GM18526 (cell line): ENCODE results near the gene KIF26A.

Experiments
- POLR2A ChIP-seq: IDR thresholded peaks from 3 replicates; pipeline ENCODE4 v1.6.1; 2011; ENCODE audit not compliant: insufficient read length; ENCODE audit errors: extremely low read depth

KIF26A gene

GRCh38 chr14:104106471-104106991, 31.9 kb upstream of the KIF26A start:
- TF ChIP-seq POLR2A = no peak

GRCh38 chr14:104107101-104107581, 31.2 kb upstream of the KIF26A start:
- no peak for TF ChIP-seq POLR2A

DNA sequence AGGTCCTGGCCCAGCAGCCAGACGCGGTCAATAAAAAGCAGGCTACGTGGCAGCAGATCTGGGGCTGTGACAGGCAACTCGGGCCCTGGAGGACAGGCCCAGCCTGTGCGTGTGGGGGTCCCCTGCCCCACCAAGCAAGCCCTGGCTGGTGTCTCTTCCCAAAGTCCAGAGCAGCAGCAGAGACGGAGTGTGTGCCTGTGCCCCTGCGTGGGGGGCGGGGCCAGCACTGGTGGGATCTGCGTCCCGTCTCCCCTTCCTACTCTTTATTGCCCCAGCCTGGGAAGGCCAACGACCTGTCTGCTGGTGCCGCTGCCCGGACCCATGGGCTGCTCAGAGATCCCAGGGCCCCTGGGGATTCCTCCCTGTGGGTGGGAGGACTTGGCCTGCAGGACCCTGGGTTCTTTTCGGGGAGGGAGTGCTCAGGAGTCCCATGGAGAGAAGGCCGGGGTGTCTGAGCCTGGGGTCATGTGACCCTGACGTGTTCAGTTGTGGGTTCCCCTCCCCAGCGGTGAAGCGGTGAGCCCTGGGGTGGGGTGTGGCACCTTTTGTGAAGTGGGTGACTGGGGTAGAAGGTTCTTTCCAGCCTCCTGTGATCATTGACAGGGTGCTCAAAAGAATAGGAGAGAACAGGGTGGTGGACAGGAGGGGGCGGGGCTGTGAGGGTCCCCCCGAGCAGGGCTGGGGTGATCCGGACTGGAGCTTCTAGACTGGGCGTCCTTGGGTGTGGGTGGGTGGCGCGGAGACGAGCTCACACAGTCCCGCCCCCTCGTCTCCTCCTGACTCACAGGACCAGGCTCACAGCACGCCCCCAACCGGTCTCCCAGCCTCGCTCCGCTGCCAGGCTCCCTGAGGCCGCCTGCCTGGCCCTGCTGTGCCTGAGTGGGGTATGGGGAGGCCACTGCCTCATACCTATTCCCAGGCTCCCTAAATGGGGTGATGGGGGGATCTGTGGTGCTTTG, 30.5 kb upstream of the KIF26A start:
- TF ChIP-seq POLR2A = no peak

GRCh38 chr14:104108570-104109541, 29.5 kb upstream of the KIF26A start:
- TF ChIP-seq POLR2A = no peak

GRCh38 chr14:104109731-104110361, 28.5 kb upstream of the KIF26A start:
- TF ChIP-seq POLR2A = no peak

- TF ChIP-seq POLR2A = no peak
Measured at GRCh38 chr14:104110491-104111209, 27.7 kb upstream of the KIF26A start.

GRCh38 chr14:104111301-104112112, 26.9 kb upstream of the KIF26A start:
- TF ChIP-seq POLR2A = no peak

DNA sequence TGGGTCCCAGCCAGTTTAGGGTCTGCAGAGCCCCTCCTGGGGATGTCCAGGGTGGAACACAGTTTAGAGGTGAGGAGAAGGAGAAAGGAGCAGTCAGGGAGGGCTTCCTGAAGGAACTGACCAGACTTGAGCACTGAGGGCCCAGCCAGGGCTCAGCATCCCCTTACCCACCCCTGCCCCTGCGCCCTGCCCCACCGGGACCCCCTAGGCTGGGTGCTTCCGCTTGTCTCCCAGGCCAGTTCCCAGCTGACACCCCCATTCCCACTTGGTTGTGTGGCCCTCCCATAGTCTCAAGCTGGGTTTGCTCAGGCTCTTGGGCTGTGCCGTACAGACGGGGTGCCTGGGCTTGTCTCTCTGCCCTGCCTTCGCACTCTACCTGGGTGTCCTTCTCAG, 26.3 kb upstream of the KIF26A start:
- no peak for TF ChIP-seq POLR2A

GRCh38 chr14:104112609-104113571, 25.5 kb upstream of the KIF26A start:
- no peak for TF ChIP-seq POLR2A

GRCh38 chr14:104113631-104114420, 24.6 kb upstream of the KIF26A start:
- TF ChIP-seq POLR2A = no peak

DNA sequence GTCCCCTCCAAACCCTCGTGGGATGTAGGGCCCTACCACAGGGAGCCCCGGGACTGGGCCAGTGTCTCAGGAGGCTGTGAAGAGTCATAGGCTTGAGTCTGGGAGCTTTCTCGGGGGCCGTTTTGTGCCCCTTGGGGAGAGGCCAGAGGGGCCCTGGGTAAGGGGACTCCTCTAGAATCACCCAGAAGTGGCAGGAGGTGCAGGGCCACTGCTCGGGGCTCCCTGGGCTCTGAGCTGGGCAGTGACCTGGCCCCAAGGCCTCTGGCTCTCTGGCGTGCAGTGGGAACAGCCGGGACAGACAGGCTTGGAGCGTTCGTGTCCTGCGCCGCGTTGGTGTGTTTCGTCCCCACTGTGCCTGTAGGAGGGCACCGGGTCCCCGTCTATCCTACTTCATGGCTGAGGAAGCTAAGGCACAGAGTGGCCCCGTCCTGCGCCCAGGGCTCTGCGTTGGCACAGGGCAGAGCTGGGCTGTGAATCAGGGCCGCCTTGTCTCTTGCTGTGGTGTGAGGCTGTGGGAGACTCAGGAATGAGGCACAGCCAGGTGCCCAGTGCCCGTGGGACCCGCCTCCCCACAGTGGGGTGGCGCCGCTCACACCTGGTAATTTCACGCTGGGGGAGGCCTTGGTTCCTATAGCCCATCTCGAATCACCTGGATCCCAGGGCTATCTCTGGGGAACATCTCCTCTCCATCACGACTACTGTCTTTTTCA, 23.8 kb upstream of the KIF26A start:
- TF ChIP-seq POLR2A = no peak
